ENCODE measurements around the gene ZNF516.

GRCh38 chr18:76459687-76460350, 35.2 kb downstream of the ZNF516 start:
- TF ChIP-seq CTCF (IDR thresholded peaks at IDR 0.05) (no peak), POLR2A (IDR thresholded peaks at IDR 0.05) (no peak)
